ENCODE measurements around the gene OTX1. TPM values are rescaled to one million over a fixed set of nuclear protein-coding genes. Genes with fewer than 3 reads are reported as not detected.
"Not testable (repeated sequence)": the region's sequence is repeated elsewhere in the genome, so short reads cannot be mapped to it uniquely, and the experiment has no call there.

OTX1 gene
- total RNA-seq, 1 donor from 2014 or later = 0.82 TPM

DNA sequence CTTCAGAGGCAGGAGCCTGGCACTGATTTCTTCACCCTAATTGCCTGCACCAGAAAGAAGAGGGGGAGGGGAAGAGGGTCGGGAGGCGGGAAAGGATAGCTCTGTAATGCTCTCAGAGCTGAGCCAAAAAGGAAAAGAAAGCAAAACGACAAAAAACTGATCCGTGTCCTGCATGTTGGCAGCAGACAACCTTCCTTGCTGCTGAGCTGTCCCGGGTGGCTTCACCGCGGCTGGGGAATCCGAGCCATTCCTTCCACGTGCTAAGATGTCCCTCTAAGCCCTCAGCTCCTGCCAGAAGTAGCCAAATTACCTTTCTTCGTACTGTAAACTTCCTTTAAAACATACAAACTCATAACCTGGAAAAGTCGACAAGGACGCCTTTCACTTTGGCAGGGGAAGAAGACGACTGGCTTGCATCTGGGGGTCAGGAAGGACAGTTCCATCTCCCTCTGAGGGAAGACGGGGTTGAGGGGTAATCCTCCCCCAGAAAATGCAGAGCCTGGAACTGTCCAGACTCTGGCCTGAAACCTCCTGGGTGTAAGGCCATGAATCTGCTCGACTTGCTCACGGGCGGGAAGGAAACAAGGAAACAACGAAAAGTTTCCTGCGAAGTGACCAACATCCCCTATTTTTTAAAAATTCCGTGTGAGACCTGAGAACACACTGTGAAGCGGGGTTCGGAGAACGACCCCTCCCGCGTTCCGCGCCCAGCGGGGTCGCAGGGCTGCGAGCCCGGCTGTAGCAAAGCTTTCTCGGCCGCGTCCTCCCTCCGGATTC, 7.7 kb downstream of the OTX1 start:
- FAIRE-seq (no peak), DNase-seq (ENCODE audit: low spot score in 2 of 2) (no peak)

- FAIRE-seq (no peak), DNase-seq (ENCODE audit: low spot score in 2 of 2) (no peak)
Measured at GRCh38 chr2:63058921-63059792, 8.5 kb downstream of the OTX1 start.

GRCh38 chr2:63059793-63060471, 9.3 kb downstream of the OTX1 start:
- FAIRE-seq = no peak

GRCh38 chr2:63060472-63060991, 9.9 kb downstream of the OTX1 start:
- FAIRE-seq = no peak
- DNase-seq (ENCODE audit: low spot score in 2 of 2) = no peak

More at GRCh38 chr2:63059793-63060471, 9.3 kb downstream of the OTX1 start:
- no peak for DNase-seq (ENCODE audit: low spot score in 2 of 2)

GRCh38 chr2:63064197-63064596, 13.6 kb downstream of the OTX1 start:
- DNase-seq (ENCODE audit: low spot score in 2 of 2) (no peak), FAIRE-seq (no peak)

DNA sequence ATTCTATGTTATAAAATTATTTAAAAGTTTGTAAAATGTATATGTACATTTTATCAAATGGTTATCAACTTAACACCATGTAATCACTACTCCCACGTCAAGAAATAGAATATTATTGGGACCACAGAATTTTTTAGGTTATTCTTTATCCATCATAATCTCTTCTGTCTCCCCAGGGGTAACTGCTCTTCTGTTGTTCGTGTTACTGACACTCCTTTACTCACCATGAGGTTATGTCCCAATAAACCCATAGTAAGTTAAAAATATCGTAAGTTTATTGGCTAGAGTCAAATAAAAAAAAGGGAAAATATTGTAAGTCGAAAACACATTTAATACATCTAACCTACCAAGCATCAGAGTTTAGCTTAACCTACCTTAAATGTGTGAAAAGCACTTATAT, 14.0 kb downstream of the OTX1 start:
- DNase-seq (ENCODE audit: low spot score in 2 of 2) = no peak
- FAIRE-seq = no peak

DNA sequence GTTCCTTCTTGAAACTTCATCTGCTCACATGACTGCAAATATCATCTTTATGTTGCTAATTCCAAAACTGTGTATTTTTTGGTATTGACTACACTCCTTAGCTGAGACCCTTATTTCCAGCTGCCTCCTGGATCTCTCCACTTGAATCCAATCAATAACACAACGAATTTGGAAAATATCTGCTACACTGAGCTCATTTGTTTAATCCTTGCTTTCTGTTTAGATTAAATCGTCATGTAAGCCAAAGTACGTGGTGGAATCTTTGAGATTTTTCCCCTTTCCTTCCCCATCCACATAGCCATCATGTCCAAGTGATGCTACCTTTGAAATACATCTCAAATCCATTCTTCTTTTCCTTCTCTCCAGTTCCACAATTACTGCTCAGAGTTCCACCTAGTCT, 15.6 kb downstream of the OTX1 start:
- no peak for DNase-seq (ENCODE audit: low spot score in 2 of 2)
- FAIRE-seq = no peak

- FAIRE-seq = no peak
Measured at GRCh38 chr2:63066838-63067237, 16.2 kb downstream of the OTX1 start.

GRCh38 chr2:63071664-63072063, 21.0 kb downstream of the OTX1 start:
- no peak for DNase-seq (ENCODE audit: low spot score in 2 of 2)

More at GRCh38 chr2:63066838-63067237, 16.2 kb downstream of the OTX1 start:
- no peak for DNase-seq (ENCODE audit: low spot score in 2 of 2)

GRCh38 chr2:63073994-63074393, 23.4 kb downstream of the OTX1 start:
- DNase-seq (ENCODE audit: low spot score in 2 of 2) = no peak
- FAIRE-seq = no peak

More at GRCh38 chr2:63071664-63072063, 21.0 kb downstream of the OTX1 start:
- FAIRE-seq = no peak

DNA sequence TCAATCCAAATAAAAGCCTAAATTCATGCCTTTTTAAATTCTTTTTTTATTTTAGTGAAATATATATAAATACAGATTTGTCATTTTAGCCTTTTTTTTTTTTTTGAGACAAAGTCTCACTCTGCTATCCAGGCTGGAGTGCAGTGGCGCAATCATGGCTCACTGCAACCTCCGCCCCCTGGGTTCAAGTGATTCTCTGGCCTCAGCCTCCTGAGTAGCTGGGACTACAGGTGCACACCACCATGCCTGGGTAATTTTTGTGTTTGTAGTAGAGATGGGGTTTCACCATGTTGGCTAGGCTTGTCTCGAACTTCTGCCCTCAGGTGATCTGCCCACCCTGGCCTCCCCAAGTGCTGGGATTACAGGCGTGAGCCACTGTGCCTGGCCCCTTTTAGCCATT, 23.8 kb downstream of the OTX1 start:
- FAIRE-seq = not testable (repeated sequence)

DNA sequence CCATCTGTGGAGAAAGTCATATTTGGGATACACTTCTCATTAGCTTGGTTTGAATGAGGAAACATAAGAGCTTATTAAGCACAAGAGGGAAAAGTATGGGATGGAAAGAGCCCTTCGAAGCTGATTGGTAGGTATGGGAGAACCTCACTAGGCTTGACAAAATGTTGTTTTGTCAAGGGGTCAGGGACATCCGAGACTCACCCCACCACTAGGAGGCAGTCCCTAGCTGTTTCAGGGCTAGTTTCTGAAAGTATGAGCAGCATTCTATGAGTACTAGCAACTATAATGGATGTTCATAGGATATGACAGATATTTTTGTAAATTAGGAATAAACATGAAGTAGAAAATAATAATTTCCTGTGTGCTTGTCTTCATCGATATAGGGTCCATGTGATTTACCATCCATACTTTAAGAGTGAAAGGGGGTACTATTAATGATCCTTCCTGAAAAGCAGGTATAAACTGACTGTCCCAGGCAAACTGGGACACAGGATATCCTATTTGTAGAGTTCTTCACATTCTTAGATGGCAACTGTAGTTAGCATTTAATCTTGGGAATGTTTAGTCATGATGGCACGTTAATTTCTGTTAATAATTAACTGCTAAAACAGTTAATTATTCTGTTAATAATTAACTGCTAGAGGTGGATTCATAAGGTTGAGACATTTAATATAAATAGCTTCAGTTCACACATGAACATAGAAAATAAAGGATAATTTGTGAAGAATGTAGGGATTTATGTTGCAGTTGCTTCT, 28.4 kb downstream of the OTX1 start:
- no peak for FAIRE-seq
- no peak for DNase-seq (ENCODE audit: low spot score in 2 of 2)

More for the DNA sequence above, 23.8 kb downstream of the OTX1 start:
- not testable (repeated sequence) for DNase-seq (ENCODE audit: low spot score in 2 of 2)

DNA sequence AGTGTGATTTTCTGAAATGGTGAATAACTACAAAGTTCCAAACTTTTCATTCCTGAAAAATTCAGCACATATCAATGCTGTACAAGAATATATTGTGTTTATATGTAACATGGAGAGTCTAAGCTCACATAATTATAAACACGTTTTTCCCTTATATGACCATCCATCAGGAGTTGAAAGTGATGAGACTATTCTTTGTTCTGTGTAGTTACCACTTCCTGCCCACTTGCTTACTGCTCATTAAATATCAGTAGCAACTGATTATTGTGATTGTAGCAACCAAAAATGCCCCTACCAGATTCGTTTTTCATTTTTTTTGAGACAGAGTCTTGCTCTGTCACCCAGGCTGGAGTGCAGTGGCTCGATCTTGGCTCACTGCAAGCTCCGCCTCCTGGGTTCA, 30.8 kb downstream of the OTX1 start:
- FAIRE-seq (no peak), DNase-seq (ENCODE audit: low spot score in 2 of 2) (no peak)

DNA sequence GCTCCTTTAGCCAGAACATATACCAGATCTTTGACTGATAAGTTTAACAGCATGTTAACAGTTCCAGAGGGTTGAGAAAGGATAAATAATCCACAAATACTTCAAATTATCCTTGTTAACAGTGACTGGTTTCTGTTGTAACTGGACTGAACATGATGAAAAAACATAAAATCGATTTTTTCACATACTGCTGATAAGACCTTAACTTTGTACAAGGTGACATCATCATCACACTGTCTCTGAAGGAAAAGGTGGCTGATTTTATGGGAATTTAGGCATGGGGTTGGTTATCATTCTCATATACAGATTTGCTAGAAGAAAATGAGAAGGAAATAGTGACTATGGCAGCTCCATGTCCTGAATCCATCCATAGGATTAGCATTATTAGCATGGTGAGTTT, 36.1 kb downstream of the OTX1 start:
- FAIRE-seq = no peak
- DNase-seq (ENCODE audit: low spot score in 2 of 2) = no peak

DNA sequence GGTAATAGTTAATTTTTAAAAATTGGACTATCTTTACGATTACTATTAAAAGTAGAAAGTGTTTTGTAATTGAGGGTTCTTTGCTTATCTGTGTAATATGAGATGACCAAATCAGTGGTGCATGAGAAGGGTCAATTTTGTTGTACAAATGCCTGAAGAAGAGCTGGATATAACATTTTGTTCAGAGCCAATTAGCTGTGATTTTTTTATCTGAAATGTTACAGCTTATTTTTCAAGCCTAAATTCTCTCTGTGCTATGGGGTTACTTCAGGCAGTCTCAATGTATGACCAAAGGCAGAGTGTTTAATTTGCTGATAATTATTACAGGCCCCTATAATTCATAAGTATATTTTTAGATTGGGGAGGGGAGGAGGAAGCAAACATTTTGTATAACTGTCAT, 41.8 kb downstream of the OTX1 start:
- FAIRE-seq = no peak
- no peak for DNase-seq (ENCODE audit: low spot score in 2 of 2)

- no peak for FAIRE-seq
- DNase-seq (ENCODE audit: low spot score in 2 of 2) = no peak
Measured at GRCh38 chr2:63092857-63093256, 42.2 kb downstream of the OTX1 start.

- DNase-seq (ENCODE audit: low spot score in 2 of 2) = no peak
- FAIRE-seq = no peak
Measured at GRCh38 chr2:63093502-63093901, 42.9 kb downstream of the OTX1 start.

GRCh38 chr2:63096491-63096890, 45.9 kb downstream of the OTX1 start:
- DNase-seq (ENCODE audit: low spot score in 2 of 2) (no peak), FAIRE-seq (no peak)

DNA sequence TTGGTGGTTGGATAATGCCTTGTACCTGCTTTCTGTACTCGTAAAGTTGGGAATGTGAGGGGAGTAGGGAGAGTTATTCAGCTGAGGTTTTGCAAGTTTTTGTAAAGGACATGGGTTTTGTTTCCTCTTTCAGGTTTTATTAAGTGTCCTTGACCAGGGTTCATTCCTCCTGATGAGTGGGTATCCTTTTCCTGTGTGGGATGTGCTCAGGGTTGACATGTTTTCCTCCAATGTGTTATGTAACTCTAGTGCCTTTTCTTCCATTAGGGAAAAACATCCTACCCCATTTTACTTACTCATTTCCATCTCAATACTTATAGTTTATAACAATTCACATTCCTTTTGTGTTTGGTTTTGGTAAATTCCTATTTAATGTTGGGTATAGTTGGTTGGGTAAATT, 48.4 kb downstream of the OTX1 start:
- FAIRE-seq = no peak
- no peak for DNase-seq (ENCODE audit: low spot score in 2 of 2)

DNA sequence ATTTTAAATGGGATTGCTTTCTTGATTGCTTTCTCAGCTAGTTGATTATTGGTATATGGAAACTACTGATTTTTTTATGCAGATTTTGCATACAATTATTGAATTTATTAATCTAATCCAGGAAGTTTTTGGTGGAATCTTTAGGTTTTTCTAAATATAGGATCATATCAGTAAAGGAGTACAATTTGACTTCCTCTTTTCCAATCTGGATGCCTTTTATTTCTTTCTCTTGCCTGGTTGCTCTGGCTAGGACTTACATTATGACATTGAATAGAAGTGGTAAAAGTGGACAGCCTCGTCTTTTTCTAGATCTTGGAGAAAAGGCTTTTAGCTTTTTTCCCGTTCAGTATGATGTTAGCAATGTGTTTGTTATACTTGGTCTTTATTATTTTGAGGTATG, 51.3 kb downstream of the OTX1 start:
- no peak for DNase-seq (ENCODE audit: low spot score in 2 of 2)
- FAIRE-seq = no peak

Data from frontal cortex (tissue), 4 donors.